ENCODE results near the gene MRPL11. TPM values are rescaled to one million over a fixed set of nuclear protein-coding genes. Genes with fewer than 3 reads are reported as not detected.

Gene MRPL11
- total RNA-seq, 1 experiment from 2014 or later: 105 TPM

DNA sequence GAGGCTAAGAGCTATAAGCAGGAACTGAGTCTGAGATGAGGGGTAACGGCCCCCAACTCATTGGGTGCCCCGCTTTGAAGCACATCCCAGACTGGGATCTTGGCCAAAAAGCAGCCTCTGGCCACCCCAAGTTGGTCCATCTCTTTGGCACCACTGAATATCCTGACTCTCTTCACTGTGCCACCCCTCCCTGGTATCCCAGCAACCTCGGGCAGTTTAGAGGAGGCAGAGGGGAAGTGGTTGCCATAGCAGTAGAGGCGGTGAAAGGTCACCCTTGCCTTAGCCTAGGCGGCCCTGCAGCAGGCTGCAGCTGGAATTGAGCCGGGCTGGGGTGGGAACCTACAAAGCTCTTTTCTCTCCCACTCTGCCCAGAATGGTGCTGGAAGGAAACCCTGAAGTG is 29.1 kb upstream of the MRPL11 start:
- Histone ChIP-seq H3K79me1 (ENCODE audit: insufficient read depth, low read depth, low read length, poor library complexity, severe bottlenecking) (no peaks in the 10 kb centered on the region), H3K23ac (ENCODE audit: insufficient read length, low read depth, low read length) (no peak overlapping the region), H3K9ac (ENCODE audit: extremely low read depth, insufficient read length, low read length) (no peak overlapping the region), H3K4ac (ENCODE audit: low read depth, low read length) (no peak overlapping the region), H3K79me2 (ENCODE audit: insufficient read depth, low read length) (no peaks in the 10 kb centered on the region), H4K5ac (ENCODE audit: insufficient read length, low read depth, low read length) (no peak overlapping the region), H4K20me1 (ENCODE audit: control insufficient read depth, insufficient read depth, insufficient read length) (no peaks in the 10 kb centered on the region), H3K14ac (ENCODE audit: insufficient read depth, low read length) (no peak overlapping the region), H2BK15ac (ENCODE audit: low read depth, low read length) (no peak overlapping the region), H4K91ac (ENCODE audit: insufficient read length, low read depth, low read length) (no peak overlapping the region), H3K4me1 (ENCODE audit: insufficient read depth, low read length) (no peaks in the 10 kb centered on the region; the same call in 1 of the 2 replicates), H3K9me3 (ENCODE audit: control insufficient read depth, low read depth, low read length) (no peaks in the 10 kb centered on the region), H3K27ac (ENCODE audit: insufficient read length, low read depth, low read length) (no peak overlapping the region), H3K27me3 (ENCODE audit: insufficient read depth, low read length) (no peaks in the 10 kb centered on the region), H3K23me2 (ENCODE audit: insufficient read length, low read depth, low read length, poor library complexity, severe bottlenecking) (peaks cover 6% of the 10 kb centered on the region), H3K18ac (ENCODE audit: insufficient read length, low read depth, low read length) (no peak overlapping the region), H3K56ac (ENCODE audit: insufficient read length, low read depth, low read length) (no peak overlapping the region), H2BK20ac (ENCODE audit: low read depth, low read length, poor library complexity, severe bottlenecking) (no peak overlapping the region), H4K8ac (replicated peaks; ENCODE audit: insufficient read length, low read depth, low read length) (no peak overlapping the region), H3K4me2 (ENCODE audit: insufficient read depth, insufficient read length, low read length) (peak overlapping the region; percentile 73), H2AK5ac (ENCODE audit: insufficient read length, low read length) (no peak overlapping the region), H2AFZ (ENCODE audit: low read length) (no peak overlapping the region), H2BK120ac (ENCODE audit: low read depth, low read length, poor library complexity, severe bottlenecking) (no peak overlapping the region), H3T11ph (ENCODE audit: low read length) (no peak overlapping the region), H2BK12ac (ENCODE audit: insufficient read length, low read depth, low read length) (no peak overlapping the region), H2BK5ac (ENCODE audit: insufficient read length, low read length) (no peak overlapping the region)
- H3K27me3 Mint-ChIP-seq (ENCODE audit: low read depth): peaks cover 8% of the 10 kb centered on the region
- peak overlapping the region; percentile 74 to 92 for H3K4me3 Mint-ChIP-seq
- WGBS (ENCODE audit: extremely low coverage, insufficient read length, low lambda C conversion rate): no CpG with 5 or more reads among the region's 6 CpGs
- peaks cover 6 to 10% of the 10 kb centered on the region in 2 experiments; a peak in 4 of 5 replicates for H3K9me3 Mint-ChIP-seq
- DNase-seq: peak; percentile 47
- no peak for TF ChIP-seq CTCF (conservative IDR thresholded peaks at IDR 0.05)
- H3K27ac Mint-ChIP-seq: no peak overlapping the region
- H3K4me1 Mint-ChIP-seq: peaks cover 21 to 36% of the 10 kb centered on the region in 2 experiments
- peaks cover 2 to 26% (median 13%) of the 10 kb centered on the region in 3 experiments; a peak in 6 of 7 replicates for H3K36me3 Mint-ChIP-seq (ENCODE audit: insufficient read depth in 1 of 3, low read depth in 3 of 3)
